HG03039 (cell line): ENCODE measurements around the gene ZSCAN32.

ENCODE experiments used
- ATAC-seq: cut with Tn5 transposase; IDR thresholded peaks from one replicate; pipeline ENCODE4 v1.9.1; 2021; ENCODE audit warnings: mild to moderate bottlenecking, moderate library complexity; ENCODE audit not compliant: unreplicated experiment

ZSCAN32 gene

DNA sequence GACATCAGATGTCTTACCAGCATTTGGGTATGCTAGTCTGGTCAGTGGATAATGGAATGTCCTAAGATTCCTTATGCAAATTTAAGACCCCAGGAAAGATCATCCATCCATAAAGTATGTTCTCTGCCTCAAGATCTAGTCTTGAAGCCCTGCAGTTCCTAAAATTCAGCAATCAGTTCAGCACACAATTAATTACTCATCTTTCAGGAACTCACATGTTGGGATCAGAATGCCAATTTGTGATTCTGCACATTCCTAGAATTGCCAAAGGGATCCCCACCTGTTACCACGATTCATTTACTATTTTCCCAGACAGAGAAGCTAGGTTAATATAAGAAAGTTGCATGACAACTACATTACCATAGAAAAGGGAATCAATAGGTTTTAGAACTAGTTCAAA is 41.9 kb downstream of the ZSCAN32 start:
- no peak for ATAC-seq

GRCh38 chr16:3356118-3356517 is 44.7 kb downstream of the ZSCAN32 start:
- ATAC-seq: no peak

DNA sequence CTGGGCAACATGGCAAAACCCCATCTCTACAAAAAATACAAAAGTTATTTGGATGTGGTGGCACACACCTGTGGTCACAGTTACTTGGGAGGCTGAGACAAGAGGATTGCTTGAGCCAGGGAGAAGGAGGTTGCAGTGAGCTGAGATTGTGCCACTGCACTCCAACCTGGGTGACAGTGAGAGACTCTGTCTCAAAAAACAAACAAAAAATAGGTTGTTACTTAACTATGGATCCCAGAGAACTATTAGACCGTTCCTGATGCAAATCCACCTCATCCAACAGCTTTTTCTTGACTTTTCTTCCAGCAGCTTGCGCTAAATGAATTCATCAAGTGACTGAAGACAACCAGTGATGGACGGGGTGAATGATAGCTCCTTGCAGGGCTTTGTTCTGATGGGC is 45.2 kb downstream of the ZSCAN32 start, which contains the start of gene OR2C1:
TSS of gene OR2C1 (plus strand) at position 301 of the 400 bp plus-strand sequence. CDS start at position 353, 52 bp downstream.
- no peak for ATAC-seq

GRCh38 chr16:3349175-3349574 is 51.6 kb downstream of the ZSCAN32 start:
- no peak for ATAC-seq

DNA sequence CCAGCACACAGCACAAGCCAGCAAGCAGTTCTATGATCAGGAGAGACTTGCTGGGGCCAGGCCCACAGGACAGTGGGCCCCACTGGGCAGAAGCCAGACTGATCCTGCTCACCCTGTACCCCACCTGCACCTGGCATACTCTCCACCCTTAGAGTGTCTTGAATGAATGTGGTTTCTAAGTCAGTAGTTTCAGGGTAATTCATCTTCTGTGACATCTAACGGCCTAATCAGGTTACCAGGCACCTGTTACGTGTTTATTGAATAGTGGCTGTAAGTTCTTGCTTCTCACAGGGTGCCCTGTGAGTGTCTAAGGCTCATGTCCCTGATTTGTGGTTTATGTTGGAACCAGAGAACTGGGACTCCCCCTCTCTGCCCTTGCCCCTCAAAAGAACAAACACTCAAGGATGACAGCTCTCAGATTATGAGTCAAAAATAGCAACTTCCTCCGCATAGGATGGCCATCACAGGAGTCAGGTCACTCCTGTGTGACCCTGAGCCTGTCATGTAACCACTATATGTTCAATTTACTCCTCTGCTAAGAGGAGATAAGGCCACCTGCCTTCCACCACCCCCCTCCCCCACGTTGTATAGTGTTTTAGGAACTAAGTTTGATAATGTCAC is 52.1 kb downstream of the ZSCAN32 start:
- ATAC-seq: no peak

GRCh38 chr16:3347586-3347985 is 53.2 kb downstream of the ZSCAN32 start:
- ATAC-seq: no peak

DNA sequence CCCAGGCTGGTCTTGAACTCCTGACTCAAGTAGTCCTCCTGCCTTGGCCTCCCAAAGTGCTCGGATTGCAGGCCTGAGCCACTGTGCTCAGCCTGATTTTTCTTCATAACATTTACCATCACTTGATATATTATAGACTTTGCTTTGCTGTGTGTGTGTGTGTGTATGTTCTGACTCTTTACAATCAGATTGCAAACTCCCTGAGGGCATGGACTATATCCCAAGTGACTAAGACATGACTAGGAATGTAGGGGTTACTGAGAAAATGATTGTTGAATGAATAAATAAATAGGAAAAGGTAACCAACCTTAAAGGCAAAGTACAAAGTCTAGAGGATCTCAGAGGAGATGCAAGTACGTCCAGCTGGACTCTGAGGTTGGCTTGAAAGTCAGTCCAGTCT is 54.8 kb downstream of the ZSCAN32 start:
- no peak for ATAC-seq
